GM21367 (cell line): ENCODE measurements around the gene TBCC.
"Not testable (repeated sequence)": the region's sequence is repeated elsewhere in the genome, so short reads cannot be mapped to it uniquely, and the experiment has no call there.

Experiments
- ATAC-seq: cut with Tn5 transposase; IDR thresholded peaks from one replicate; pipeline ENCODE4 v1.9.1; 2021; ENCODE audit not compliant: unreplicated experiment

Gene TBCC

GRCh38 chr6:42733867-42734481 is 11.9 kb downstream of the TBCC start:
- not testable (repeated sequence) for ATAC-seq

- no peak for ATAC-seq
Measured at GRCh38 chr6:42729731-42730130, 16.2 kb downstream of the TBCC start.

DNA sequence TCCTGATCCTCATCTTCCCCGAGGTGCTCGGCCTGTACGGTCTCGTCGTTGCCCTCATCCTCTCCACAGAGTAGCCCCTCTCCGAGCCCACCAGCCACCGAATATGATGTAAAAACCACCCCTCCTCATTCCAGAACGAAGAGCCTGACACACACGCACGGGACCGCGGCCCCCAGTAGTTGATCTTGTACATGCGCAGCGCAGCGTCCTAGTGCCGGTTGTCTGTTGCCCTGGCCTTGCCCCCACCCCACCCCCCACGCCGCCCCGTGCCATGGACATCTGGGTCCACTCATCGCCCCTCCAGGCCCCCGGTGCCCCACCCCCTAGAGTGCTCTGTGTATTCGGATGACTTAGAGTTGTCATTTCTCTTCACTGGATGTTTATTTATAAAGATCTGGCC is 18.3 kb downstream of the TBCC start:
- ATAC-seq = no peak

GRCh38 chr6:42727087-42727611 is 18.8 kb downstream of the TBCC start:
- peak; percentile 10 for ATAC-seq

DNA sequence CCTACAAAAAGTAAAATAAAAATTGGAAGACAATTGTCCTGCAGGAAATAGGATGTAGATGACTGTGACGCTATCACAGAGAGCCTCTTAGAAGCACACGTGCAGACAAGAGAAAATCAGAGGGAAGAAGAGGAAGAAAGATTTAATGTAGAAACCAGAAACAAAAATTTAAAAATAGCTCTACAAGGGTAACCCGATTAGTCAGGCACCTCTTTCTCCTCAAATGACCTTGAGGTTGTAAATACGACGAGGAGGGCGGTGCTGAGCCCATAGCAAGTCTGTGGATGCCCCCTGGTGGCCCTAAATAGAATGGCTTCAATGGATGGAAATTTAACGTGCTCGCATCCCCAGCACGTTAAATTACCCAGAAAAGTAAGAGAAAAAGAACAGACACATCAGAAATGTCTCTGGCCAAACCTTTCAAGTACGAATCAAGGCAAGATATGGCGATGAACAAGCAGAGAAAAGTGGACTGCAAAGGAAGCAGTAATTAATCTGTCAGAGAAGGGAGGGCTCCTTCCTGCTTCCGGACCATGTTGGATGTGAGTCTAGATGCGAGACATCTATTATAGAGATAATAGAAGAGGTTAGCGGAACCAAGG is 19.3 kb downstream of the TBCC start:
- ATAC-seq = peak; percentile 61

DNA sequence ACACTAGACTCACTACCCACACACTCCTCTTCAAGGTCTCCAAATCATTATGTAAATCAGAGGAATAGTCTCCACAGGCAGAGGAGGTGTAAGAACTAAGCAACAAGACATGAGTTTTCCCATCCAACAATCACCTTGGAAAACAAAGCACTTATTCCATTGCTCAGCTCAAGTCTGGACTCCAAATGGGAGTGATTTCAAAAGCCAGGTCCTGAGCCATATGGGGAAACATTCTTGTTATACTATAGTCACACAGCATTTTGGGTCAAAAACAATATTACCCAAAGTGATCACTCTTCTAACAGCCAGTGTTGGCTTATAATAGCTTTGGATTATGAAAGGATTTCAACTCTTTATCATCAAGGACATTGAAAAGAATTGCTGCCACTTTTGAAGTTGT is 19.9 kb downstream of the TBCC start:
- no peak for ATAC-seq

GRCh38 chr6:42724825-42725224 is 21.1 kb downstream of the TBCC start:
- ATAC-seq = no peak

- ATAC-seq = no peak
Measured at GRCh38 chr6:42722497-42722896, 23.4 kb downstream of the TBCC start, which contains the start of gene PRPH2. Gene PRPH2 (minus strand): TSS chr6:42722597. CDS start chr6:42722334, 263 bp downstream.

DNA sequence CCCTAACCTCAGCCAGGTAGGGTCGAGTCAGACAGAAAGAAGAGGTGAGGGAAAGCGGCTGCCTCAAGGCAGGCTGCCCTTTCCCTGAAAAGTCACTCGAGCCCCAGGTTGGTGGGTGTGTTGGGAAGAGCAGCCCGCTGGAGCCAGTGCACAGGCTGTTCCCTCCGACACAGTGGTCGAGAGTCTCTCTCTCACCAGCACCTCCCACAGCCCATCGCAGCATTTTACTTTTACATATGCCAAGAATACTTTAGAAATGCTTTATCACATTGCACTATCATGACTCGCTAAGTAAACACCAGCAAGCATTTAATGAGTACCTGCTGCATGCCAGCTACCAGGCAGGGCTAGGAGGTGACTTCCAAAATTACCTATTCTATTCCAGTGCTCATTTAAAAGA is 25.2 kb downstream of the TBCC start:
- ATAC-seq = no peak

GRCh38 chr6:42715871-42716270 is 30.0 kb downstream of the TBCC start:
- ATAC-seq = no peak

GRCh38 chr6:42714098-42714761 is 31.7 kb downstream of the TBCC start:
- ATAC-seq = no peak

- ATAC-seq = no peak
Measured at GRCh38 chr6:42711930-42712329, 34.0 kb downstream of the TBCC start.

GRCh38 chr6:42710316-42710715 is 35.6 kb downstream of the TBCC start:
- no peak for ATAC-seq

GRCh38 chr6:42709871-42710270 is 36.0 kb downstream of the TBCC start:
- no peak for ATAC-seq

GRCh38 chr6:42708096-42708495 is 37.8 kb downstream of the TBCC start:
- ATAC-seq = no peak

DNA sequence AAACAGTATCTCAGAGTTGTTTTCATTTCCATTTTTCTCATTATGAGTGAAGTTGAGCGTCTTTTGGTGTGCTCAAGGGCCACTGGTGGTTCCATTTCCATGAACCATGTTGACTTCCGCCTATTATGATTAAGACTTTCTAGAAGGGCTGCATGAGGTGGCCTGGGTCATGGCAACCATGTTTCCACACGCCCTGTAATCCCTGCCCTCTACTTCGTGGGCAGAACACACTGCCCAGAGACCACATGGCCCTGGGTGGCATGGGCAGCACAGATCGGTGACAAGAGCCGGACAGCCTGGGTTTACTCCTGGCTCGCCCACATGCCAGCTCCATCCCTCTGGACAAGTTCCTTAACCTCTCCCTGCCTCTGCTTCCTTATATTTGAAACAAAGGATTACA is 38.3 kb downstream of the TBCC start:
- no peak for ATAC-seq

DNA sequence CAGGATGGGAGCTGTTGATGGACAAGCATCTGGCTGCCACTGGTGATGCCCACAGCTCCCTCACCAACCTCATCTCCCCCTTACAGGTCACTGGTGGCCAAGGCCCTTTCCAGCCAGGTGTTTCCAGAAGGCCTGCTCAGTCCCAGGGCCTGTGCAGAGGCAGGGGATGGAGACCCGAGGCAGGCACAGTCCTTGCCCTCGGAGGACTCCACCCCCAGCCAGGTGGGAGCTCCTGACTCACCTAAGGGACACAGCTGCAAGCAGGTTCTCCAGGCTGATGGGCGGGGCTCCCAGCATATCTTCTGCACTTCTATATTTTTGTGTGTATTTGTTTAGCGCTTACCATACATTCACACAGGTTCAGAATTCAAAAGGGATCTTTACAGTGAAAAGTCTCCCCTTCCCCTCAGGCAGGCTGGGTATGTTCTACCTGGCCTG is 40.9 kb downstream of the TBCC start:
- ATAC-seq = no peak

GRCh38 chr6:42704251-42704936 is 41.5 kb downstream of the TBCC start:
- ATAC-seq = no peak

DNA sequence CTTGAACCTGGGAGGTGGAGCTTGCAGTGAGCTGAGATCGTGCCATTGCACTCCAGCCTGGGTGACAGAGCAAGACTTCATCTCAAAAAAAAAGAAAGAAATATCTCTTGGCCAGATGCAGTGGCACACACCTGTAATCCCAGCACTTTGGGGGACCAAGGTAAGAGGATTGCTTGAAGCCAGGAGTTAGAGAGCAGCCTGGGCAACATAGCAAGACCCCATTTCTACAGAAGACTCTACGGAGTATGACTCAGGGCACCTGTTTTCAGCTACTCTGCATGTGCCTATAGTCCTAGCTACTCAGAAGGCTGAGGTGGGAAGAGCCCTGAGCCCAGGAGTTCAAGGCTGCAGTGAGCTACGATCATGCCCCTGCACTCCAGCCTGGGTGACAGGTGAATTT is 43.1 kb downstream of the TBCC start:
- not testable (repeated sequence) for ATAC-seq

GRCh38 chr6:42702200-42702599 is 43.7 kb downstream of the TBCC start:
- ATAC-seq = no peak

DNA sequence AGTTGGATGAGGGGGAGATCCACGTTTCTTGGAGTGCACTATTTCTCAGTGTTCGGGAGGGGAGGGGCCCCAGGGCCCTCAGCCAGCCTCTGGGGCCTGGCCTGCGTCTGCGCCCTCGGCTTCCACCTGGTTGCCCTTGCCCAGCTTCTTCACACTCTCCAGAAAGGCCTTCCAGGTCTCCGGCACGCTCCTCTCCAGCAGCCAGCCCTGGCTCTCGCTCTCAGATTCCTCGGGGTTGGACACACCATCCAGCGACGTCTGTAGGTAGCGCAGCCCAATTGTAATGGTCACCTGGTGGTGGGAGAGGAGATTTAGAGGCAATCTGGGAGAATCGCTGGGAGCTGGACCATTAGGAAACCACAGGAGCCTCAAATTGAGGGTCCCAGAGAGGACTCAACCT is 47.7 kb downstream of the TBCC start:
- ATAC-seq = no peak

DNA sequence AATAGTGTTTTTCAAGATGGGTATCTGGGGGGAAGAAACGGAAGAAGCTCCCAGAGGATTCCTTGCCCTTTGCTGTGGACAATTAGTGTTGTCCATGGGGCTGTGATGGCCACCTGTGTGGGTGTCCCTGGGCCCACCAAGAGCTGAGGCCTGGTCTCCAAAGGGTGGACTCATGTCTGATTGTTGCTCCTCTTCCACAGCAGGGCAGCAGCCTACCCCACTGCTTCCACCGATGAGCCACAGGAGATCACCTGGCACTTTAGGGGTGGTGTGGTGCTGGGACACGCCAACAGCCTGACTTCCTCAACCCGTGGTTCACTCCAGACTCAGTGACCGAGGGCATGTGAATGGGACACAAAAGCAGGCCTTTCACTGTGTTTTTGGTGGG is 48.6 kb downstream of the TBCC start:
- no peak for ATAC-seq
